Measurements from ENCODE around the gene GPX3.
A peak's percentile ranks its signal among the peaks of the same experiment; 100 is the strongest.

GRCh38 chr5:151026088-151026487, 5.7 kb downstream of the GPX3 start:
- no peak for TF ChIP-seq CTCF (IDR thresholded peaks at IDR 0.05)
- no peak for TF ChIP-seq POLR2A (IDR thresholded peaks at IDR 0.05)
- TF ChIP-seq POLR2AphosphoS5 (IDR thresholded peaks at IDR 0.05): peak in 1 of 3 donors; percentile 16
- TF ChIP-seq EP300 (IDR thresholded peaks at IDR 0.05; ENCODE audit: low read depth): no peak

Measured in transverse colon (tissue), 4 donors.